Activated gamma-delta T cell (primary cell): ENCODE data around the gene SHD.
"Not testable (repeated sequence)": the region's sequence is repeated elsewhere in the genome, so short reads cannot be mapped to it uniquely, and the experiment has no call there.

Source experiments
- DNase-seq: peaks from one replicate; lab custom pipeline; 2025; lab: John Stamatoyannopoulos, UW

The SHD gene

DNA sequence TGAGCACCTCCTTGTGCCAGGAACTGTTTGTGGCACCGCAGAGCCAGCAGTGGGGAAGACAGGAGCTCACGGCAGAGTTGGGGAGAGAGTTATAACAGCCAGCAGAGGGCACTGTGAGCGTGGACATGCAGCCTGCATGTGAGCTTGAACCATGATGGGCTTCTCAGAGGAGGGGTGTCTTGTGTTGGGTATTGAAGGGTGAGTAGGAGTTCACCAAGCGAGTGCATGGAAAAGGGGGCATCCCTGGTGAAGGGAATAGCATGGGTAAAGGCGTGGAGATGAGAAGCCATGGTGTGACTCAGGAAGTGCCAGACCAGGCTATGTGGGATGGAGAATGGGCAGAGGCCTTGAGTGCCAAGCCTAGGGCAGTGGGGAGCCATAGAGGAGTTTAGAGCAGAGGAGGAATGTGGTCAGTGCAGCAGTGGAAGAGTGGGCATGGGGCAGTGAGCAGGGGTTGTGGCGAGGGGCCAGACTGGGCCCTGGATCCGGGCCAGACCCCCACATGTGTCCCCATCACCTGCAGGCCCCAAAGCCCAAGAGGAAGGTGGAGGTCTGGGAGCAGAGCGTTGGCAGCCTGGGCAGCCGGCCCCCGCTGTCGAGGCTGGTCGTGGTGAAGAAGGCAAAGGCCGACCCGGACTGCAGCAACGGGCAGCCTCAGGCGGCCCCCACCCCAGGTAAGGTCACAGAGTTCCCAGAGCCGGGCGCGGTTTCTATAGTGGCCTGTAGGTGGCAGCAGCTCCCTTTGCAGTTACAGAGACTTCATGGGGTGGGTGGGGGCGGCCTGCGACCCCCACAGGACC is 11.8 kb upstream of the SHD start:
- no peak for DNase-seq

DNA sequence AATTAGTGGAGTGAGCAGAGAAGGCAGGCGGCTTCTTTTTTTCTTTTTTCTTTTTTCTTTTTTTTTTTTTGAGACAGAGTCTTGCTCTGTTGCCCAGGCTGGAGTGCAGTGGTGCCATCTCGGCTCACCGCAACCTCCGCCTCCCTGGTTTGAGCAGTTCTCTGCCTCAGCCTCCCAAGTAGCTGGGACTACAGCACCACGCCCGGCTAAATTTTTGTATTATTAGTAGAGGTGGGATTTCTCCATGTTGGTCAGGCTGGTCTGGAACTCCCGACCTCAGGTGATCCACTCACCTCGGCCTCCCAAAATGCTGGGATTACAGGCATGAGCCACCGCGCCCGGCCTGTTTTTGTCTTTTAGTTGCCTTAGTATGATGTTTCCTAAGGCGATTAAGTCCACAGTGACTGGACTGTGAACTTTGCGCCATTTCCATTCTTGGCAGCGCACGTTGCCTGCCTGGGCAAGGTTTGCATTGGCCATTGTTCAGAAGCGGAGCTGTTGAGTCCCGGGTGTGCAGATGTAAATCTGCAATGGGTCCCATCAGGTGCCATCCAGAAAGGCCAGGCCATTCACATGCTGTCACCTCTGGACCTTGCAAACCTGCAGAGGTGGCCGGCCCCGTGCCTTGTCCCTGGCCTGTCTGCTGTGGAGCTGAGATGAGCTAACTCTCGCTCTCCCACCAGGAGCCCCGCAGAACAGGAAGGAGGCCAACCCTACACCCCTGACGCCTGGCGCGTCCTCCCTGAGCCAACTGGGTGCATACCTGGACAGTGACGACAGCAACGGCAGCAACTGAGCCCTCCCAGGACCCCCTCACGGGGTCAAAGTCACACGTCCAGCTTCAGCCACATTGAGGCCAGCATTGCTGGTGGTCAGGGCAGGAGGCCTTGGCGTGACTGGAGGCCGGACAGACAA is 10.9 kb upstream of the SHD start:
- DNase-seq: no peak

DNA sequence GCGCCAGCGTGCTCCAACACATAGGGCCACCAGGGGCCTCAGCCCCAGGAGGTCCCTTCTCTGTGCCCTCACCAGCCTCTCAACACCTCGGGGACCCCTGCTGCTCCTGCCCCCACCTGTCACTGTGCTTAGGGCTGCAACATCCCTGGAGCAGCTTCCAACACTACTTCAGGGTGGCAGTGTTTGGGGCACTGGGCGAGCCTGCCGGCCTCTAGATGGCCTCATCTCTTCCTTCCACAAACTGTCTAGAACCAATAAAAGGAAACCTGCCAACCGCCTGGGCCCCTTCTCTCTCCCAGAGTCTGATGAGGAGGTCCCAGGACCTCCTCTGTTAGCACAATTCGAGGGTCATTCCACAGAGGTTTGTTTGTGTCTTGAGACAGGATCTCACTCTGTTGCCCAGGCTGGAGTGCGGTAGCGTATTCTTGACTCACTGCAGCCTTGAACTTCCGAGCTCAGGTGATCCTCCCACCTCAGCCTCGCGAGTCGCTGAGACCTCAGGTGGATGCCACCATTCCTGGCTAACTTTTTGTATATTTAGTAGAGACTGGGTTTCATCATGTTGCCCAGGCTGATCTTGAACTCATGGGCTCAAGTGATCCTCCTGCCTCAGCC is 10.1 kb upstream of the SHD start:
- DNase-seq: no peak

DNA sequence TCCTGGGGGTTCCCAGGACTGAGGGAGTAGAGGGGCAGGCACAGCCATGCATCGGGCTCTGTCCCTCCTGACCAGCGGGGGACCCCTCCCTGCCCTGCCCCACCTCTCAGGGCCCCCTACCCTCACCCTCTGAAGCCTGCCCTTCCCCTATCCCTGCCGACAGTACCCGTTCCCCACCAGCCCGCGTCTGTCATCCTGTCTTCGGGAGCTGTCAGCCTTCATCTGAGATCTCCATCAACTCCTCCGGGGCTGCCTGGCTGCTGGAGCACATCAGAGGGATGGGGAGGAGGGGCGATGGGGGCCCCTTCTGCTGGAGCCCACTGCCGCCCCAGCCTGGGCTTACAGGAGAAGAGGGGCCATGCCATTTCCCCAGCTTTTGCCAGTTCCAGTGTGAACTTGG is 6.2 kb upstream of the SHD start:
- no peak for DNase-seq

DNA sequence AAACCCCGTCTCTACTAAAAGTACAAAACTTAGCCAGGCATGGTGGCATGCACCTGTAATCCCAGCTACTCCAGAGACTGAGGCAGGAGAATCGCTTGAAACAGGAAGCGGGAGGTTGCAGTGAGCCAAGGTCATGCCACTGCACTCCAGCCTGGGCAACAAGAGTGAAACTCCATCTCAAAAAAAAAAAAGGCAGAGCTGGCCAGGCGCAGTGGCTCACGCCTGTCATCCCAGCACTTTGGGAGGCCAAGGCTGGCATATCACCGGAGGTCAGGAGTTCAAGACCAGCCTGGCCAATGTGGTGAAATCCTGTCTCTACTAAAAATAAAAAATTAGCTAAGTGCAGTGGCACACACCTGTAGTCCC is 4.8 kb upstream of the SHD start:
- DNase-seq: not testable (repeated sequence)

DNA sequence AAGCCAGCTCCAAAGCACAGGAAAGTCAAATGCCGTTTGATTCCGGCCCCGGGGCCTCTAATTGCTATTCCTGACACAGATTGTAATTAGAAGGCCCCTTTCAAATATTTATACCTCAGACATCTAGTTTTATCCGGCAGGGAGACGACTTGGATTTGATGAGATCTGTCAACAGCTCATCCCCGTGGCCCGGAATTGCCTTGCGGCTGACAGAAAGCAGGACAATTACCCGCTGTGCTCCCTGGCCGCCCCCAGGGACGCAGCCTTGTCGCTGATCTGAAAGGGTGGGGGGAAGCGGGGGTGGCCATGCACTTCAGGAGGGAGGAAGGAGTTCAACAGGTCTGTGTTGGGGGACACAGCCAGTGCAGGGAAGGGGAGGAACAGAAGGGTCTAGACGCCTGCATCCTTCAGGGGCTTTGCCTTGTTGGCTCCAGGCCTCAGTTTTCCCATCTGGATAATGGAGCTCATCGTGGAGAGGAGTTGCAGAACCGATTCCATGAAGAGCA is 1.8 kb upstream of the SHD start:
- DNase-seq: no peak

DNA sequence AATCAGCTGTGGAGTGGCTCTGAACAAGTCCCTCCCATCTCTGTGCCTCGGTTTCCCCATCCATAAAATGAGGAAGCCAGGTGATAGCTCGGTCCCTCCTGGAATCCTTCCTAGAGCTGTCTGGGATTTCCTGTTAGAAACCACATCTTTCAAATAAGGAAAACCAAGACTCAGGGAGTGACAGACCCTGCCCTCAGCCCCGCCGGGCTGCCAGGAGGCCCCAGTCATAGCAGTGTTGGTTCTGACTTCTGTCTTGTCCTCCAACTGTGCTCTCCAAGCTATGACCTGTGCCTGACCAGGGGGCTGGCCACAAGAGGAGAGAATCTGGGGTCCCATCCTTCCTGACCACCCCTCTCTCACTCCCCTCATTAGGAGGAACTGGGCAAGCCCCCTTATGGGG is 1.1 kb upstream of the SHD start:
- no peak for DNase-seq

DNA sequence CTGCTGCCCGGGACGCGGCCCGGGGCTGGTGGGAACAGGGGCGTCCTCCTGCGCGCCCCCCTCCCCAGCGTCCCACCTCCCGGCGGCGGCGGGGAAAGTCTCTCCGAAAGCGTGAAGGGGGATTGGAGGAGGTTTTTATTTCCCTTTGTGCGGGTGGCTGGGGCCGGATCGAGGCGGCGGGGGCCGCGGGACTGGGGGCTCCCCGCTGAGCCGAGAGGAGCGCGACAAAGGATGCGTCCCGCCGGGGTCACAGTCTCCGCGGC is 132 bp downstream of the SHD start:
- no peak for DNase-seq

DNA sequence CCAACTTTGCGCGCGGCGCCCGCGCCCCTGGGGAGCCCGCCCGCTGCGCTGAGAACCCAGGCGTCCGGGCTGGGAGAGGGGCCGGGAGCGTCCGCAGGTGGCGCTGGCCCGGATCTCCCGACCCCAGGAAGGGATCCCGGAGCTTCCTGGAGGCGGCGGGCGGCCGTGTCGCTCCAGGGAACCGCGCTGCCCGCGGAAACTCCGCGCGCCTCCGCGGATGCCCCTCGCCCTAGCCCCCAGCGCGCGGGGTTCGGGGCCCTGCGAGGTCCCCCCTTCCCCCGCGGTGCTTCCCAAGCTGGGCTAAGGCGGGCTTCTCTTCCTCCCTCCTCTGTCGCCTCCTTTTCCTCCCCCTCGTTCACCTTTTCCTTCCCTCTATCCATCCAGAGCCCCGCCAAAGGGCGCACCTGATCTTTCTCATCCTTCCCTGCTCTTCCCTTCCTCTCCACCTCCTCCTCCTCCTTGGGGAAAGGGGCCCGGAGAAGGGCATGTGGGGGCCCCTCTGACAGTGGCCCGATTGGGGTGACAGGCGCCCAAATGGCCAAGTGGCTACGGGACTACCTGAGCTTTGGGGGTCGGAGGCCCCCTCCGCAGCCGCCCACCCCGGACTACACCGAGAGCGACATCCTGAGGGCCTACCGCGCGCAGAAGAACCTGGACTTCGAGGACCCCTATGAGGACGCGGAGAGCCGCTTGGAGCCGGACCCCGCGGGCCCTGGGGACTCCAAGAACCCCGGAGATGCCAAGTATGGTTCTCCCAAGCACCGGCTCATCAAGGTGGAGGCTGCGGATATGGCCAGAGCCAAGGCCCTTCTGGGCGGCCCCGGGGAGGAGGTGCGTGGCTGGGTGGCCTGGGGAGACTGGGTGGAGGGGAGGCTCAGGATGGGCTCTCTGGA is 710 bp downstream of the SHD start:
- no peak for DNase-seq

DNA sequence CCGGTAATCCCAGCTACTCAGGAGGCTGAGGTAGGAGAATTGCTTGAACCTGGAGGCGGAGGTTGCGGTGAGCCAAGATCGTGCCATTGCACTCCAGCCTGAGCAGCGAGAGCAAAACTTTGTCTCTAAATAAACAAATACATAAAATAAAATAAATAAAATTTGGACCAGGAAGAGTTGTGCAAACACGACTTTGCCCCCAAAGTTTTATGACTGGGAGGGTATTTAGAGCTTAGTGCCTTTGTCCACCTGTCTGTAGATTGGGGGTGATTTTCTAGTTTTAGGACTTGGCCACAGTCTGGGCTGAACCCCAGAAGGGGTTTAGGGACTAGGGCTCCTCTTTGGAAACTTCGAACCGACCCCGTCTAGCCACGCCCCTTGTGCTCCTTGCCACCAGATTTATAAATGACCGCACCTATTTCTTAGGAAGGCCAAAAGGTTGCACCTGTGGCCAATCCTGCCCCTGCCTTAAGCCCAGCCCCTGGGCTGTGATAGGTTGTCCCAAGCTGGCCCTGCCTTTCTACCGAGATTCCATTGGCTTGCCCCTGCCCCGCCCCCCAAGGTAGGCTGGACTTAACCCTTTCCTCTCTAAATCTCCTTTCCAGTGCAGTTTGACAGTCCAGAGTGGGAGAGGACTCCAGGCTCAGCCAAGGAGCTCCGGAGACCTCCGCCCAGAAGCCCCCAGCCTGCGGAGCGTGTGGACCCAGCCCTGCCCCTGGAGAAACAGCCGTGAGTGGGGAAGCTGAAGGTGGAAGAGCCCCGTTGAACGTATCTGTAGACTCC is 5.3 kb downstream of the SHD start:
- DNase-seq: no peak

DNA sequence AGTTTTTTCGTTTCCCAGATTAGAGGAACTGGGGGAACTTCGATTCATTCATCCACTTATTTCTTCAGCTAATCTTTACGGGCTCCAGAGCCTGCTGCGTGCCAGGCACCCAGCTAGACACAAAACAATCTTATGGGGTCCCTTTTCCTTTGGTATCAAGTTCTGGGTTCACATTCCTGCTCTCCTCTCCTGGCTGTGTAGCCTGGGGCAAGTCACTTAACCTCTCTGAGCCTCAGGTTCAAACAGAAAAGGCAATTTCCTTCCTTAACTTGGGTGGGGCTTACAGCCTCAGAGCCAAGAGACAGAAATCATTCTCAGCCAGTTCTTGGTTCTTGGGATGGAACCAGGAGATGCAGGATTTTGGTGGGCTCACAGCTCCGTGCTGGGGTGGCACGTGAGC is 5.9 kb downstream of the SHD start:
- no peak for DNase-seq

DNA sequence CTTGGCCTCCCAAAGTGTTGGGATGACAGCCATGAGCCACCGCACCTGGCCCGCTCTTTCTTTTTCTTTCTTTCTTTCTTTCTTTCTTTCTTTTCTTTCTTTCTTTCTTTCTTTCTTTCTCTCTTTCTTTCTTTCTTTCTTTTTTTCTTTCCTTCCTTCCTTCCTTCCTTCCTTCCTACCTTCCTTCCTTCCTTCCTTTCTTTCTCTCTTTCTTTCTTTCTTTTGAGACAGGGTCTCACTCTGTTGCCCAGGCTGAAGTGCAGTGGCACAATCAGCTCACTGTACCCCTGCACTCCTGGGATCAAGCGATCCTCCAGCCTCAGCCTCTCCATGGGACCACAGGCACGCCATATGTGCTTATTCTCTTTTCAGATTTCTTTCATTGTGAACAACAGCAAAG is 7.1 kb downstream of the SHD start:
- DNase-seq: not testable (repeated sequence)

DNA sequence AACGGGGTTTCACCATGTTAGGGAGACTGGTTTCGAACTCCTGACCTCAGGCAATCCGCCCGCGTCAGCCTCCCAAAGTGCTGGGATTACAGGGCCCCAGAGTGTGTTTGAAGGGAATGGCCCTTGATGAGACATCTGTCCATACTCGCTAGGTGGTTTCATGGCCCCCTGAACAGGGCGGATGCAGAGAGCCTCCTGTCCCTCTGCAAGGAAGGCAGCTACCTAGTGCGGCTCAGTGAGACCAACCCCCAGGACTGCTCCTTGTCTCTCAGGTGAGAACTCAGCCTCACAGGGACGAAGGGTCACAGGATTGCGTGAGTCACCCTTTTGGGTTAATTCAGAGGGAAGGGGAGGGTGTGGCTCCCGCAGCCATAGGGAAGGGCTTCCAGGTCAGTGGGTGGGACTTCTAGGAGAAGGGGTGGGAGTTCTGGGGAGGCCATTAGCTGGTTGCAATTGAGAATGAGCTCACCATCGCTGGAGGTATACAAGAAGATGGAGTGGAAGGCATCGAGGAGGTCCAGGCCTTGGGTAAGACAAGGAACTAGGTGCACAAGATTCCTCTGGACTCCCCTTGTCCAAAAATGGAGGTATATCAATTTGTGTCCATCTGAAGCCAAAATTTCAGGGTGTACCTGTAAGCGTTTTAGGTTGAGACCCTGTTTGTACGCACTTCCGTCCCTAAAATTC is 9.2 kb downstream of the SHD start:
- no peak for DNase-seq

DNA sequence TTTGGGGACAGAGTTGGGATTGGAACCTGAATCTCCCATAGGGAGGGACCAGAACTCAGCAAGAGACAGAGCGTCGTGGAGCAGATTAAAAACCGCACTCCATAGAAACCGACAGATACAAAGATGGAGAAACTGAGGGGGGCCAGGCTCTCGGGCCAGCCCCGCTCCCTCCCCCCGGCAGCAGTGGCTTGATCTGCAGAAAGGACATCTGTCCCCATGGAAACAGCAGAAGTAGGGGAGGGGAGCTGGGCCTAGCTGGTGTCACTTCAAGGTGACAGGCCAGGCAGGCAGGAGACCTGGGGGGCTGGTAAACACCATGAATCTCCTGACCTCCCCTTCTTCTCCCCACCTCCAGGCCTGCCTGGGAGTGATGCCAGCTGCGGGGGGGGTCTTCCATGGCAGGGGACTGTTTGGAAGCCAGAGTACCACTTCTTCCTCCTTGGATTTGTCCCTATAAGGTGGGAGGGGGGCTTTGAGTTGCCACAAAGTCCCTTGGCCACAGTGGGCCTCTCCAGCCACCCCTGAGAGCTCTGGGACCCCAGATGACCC is 12.2 kb downstream of the SHD start:
- DNase-seq: no peak

DNA sequence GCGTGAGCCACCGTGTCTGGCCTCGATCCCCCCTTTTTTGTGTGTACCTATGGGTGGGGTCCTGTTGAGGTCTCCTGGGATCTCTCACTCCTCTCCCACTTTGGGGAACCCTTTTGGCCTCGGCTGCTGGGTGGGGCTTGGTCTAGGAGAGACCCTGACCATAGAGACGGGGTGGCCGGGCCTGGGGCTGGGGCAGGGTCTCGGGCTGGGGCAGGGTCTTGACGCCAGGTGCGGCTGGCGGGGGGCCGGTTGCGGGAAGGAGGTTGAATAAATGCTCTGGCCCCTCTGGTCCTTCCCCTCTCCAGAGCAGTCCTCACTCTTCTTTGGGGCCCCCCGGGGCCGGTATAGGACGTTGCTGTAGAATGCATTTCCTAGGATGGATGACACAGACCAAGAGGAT is 13.4 kb downstream of the SHD start:
- DNase-seq: no peak

DNA sequence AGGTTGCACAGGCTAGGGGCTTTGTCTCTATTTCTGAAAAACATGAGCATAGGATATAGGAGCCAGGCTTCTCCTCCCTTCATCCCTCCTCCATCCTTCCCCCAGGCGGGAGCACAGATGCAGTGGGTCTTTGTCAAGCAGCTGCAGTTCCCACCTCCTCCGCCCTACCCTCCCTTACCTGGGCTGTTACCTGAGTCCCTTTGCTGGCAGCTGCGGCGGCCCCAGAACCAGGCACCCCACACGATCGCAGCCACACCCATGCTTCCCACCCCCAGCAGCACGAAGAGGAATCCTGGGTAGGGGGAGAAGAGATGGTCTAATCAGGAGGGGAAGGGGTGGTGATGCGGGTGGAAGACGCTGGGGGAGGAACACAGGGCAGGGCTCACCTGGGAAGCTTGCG is 15.3 kb downstream of the SHD start:
- DNase-seq: no peak

DNA sequence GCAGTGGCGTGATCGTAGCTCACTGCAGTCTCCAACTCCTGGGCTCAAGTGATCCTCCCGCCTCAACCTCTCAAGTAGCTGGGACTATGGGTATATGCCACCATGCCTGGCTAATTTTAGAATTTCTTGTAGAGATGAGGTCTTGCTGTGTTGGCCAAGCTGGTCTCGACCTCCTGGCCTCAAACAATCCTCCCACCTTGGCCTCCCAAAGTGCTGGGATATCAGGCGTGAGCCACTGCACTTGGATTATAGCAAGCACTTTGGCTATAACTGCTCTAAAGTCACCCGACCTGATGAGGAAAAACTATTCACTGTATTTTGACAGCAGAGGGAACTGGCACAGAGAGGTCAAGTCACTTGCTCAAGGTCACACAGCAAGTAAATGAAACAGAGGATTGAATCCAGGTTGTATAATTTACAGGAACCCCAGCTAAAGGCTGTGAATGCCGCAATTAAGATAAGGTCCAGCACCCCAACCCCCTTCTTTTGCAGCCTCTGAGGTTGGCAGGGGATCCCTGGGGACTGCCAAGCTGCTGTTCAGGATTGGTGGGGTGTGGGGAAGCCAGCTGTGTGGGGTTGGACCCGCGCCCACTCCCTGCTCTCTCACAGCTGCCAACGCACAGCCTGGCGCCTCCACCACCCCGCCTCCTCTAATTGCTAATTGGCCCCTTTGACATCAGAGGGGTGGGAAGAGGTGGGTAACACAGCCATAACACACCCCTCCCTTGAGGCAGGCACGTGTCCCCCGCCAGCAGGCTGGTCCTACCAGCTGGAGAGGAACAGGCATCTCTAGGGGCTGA is 17.1 kb downstream of the SHD start:
- DNase-seq: no peak

DNA sequence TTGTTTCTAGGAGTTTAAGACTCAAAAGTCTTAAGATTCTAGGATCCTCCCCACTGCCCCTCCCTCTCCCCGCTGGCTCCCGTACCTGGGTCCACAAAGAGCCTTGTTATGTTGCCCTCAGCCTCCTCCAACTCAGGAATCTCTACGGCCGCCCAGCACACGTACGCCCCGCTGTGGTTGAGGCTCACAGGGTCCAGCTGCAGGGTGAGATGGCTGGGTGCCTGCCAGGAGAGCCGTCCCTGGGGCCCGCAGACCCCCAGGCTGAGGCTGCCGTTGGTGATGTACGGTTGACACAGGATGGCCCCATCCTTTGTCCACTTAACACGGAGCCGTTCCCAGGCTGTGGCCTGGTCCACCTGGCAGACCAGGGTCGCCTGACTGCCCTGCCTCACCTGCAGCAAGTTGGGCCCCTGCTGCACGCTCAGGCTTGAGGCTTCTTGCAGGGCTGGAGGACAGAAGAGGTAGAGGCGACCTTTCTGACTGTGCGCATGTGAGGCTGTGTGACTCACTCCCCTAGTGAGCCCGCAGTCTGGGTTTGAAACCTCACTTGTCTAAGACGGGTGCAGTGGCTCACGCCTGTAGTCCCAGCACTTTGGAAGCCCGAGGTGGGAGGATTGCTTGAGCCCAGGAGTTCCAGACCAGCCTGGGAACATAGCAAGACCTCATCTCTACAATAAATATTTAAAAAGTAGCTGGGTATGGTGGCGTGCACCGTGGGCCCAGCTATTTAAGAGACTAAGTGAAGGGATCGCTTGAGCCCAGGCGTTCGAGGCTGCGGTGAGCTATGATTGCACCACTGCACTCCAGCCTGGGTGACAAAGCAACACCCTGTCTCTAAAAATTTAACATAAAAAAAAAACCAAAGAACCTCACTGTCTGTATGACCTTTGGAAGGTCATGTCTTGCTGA is 19.1 kb downstream of the SHD start:
- no peak for DNase-seq
